ENCODE data around the gene SGMS2.

- TF ChIP-seq POLR2A (IDR thresholded peaks at IDR 0.05; ENCODE audit: low read length), result no peak
- no peak for TF ChIP-seq EP300 (IDR thresholded peaks at IDR 0.05)
- TF ChIP-seq MYC (IDR thresholded peaks at IDR 0.05; ENCODE audit: borderline replicate concordance, low read length), result no peak
- no peak for TF ChIP-seq MAFK (IDR thresholded peaks at IDR 0.05; ENCODE audit: partially characterized antibody)
- no peak for TF ChIP-seq PHF8 (IDR thresholded peaks at IDR 0.05; ENCODE audit: borderline replicate concordance, low read depth)
- no peak for TF ChIP-seq POLR2AphosphoS2 (conservative IDR thresholded peaks at IDR 0.05; ENCODE audit: low read length)
- no peak for TF ChIP-seq CTCF (IDR thresholded peaks at IDR 0.05)
- no peak for TF ChIP-seq HMGXB4 (CRISPR knock-in tag; IDR thresholded peaks at IDR 0.05; ENCODE audit: borderline replicate concordance)
- no peak for TF ChIP-seq MAX (IDR thresholded peaks at IDR 0.05)
- TF ChIP-seq HOXA7 (CRISPR knock-in tag; IDR thresholded peaks at IDR 0.05), result no peak
- TF ChIP-seq CHD2 (IDR thresholded peaks at IDR 0.05; ENCODE audit: low read length, partially characterized antibody), result no peak
These were observed 66.6 kb downstream of the SGMS2 start for GRCh38 chr4:107891299-107891698.

All from A549 (cell line).